HG02938 (cell line): Measurements from ENCODE around the gene GOLIM4.
"Not testable (repeated sequence)": the region's sequence is repeated elsewhere in the genome, so short reads cannot be mapped to it uniquely, and the experiment has no call there.

Source experiments
- ATAC-seq: cut with Tn5 transposase; IDR thresholded peaks from one replicate; pipeline ENCODE4 v1.9.1; 2021; ENCODE audit warnings: mild to moderate bottlenecking, moderate library complexity; ENCODE audit not compliant: unreplicated experiment

GOLIM4 gene

DNA sequence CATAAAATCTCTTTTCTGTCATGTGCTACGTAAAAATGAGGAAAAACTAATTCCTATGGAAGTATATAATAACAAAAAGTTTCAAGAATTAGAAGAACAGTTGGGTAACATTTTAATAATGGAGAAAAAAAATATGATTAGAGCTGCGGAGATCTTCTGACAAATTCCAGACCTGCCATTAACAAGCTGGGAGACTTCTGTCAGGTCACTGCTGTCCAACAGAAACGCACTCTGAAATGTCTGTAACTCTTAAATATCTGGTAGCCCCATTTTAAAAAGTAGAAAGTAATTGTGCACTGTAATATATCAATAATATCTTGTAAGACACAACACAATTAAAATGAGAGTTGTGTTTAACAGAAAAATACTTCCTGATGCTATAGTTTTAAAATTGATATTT is 15.7 kb downstream of the GOLIM4 start:
- no peak for ATAC-seq

DNA sequence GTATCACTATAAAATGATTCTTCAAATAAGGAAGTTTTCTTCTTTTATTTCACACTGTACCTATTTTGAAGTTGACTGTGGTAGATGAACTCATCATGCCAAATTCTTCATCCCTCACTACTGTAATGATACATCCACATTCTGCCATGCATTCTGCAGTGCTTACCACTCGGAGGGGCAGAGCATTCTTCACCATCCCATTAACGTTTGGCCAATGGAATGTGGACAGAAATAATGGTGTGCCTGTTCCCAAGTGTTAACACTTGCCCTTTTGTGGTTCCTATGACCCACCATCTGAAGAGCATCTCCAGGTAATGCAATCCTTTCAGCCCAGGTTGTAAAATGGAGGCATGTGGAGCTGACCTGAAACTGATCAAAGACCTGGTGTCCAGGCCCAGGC is 18.6 kb downstream of the GOLIM4 start:
- ATAC-seq: no peak

DNA sequence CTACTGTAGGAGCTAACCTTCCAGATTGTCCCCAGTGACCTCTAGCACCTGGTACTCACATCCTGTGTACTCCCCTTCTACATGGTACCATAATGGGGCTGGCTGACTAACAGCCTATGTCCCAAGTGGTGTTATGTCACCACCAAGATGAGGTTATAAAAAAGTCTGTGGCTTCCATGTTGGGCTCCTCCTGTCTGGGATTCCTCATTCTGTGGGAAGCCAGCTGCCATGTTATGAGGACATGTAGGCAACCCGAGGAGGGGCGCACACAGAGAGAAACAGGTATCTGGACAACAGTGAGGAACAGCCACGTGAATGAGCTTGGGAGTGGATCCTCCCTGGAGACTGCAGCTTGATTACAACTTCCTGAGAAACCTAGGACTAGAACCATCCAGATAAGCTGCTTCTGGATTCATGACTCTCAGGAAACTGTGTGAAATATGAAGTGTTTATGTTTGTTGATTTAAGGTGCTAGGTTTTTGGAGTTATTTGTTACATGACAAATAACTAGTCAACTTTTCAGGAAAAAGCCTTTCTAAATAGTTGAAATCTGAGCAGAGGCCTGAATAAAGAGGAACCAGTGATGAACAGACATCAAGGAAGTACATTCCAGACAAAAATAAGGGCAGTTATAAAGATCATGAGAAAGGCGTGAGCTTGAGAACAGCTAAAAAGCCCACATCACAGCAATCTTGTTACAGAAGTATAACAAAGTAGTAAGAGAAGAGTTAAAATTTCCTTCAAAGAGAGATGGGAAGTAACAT is 21.7 kb downstream of the GOLIM4 start:
- no peak for ATAC-seq

DNA sequence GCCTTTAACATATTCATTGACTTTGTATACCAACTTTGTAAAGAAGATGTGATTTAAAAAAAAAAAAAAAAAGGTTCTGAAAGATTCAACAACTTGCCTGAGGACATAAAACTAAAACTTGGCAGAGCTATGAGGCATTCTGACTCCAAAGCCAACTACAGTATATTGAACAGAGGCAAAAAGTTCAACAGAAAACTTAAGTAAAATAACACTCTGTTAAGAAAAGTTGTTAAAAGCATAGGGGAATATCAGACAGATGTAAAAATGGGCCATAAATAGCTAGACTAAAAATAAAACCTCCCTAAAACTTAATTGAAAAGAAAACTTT is 23.4 kb downstream of the GOLIM4 start:
- ATAC-seq: no peak

DNA sequence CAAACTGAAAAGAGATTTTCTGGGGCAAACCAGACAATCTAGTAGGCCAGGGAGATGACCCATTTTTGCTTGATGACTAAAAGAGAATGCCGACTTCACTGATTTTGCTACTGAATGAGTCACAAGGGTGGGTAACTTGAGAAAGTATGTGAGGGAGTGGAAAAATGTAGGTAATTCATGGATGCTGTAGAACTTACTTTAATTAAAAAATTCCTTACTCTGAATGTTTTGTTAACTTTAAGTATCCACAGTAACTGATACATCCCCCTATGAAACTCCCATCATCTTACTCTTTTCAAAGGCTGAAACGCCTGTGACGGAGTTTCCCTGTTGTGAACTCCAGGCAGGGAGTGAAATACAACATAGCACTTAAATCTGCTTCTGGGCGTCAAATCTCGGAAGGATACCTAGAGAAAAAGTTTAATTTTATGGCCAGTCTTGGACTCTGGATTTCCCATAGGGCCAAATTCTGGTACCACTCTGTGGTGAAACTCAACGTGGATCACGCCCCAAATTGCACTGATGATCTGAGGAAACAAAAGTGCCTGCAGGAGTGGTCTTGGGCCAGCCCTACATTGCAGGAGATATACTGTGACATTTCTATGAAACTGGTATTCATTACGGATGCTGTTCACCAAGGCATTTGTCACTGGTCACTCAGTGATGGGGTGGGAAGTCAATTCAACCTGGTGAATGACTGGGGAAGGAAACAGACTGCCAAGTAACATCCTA is 24.0 kb downstream of the GOLIM4 start:
- ATAC-seq: no peak

DNA sequence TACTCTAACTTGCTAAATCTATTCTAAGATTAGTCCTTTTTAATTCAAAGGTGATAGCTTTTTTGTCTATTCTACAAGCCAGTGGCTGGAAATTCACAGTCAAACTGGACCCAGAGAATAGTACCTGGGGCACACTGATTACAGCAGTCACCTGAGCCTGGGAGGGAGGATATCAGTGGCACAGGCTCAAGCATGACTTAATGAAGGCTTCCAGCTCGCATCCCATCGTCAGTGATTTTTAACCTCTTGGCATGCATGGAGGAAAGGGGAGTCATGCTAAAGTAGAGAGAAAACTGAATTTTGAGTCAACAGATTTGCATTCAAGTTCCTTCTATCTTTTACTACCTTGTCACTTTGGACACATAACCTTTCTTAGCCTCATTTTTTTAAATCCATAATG is 24.8 kb downstream of the GOLIM4 start:
- no peak for ATAC-seq

DNA sequence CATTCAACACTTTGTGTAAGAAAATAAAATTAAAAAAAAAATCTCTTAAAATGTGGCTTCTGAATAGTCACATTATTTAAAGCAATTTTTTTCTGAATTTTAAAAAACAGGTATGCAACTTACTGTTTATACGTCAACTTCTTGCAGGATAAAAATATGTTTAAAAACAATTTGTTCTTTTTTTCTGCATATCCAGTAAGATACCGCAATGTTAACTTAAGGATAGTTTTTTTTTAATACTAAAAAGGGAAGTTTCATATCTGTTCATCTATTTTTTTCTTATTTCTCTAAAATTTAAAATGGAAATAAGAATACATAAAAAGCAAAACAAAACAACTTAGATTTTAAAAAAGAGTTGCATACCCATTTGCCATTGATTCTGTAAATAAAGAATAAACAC is 27.4 kb downstream of the GOLIM4 start:
- ATAC-seq: no peak

DNA sequence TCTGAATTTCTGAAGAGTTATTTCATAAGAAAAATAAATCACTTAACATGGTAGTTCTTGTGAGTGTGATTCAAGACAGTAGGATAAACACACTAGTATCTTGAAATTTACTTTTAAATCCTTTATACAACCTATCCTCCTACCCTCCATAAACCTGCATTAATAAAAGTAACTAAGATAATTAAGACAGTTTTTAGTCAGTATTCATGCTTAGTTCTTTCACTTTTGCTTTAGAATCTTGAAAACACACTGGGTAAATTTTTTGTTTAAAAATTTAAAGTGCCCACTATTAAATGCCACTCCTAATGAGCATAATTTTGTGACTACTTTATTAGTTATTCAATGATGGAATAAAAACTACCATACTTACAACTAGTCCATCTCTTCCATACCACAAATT is 28.8 kb downstream of the GOLIM4 start:
- no peak for ATAC-seq

DNA sequence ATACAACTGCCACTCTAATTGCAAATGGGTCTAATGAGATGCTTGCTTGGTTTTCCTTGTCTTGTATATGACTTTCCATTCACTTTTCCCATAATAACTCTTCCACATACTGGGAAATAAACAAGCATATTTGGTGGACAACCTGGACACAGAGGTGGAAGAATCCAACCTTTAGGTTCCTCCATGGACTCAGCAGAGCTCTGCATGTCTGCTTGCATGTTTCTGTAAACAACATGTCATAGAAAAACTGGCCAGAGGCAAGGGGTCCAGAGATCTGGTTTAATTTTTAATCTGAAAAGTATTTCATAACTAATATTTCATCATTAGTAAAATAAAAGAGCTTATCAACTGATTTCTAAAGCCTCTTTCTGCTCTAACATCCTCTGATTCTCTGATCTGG is 30.2 kb downstream of the GOLIM4 start:
- no peak for ATAC-seq

DNA sequence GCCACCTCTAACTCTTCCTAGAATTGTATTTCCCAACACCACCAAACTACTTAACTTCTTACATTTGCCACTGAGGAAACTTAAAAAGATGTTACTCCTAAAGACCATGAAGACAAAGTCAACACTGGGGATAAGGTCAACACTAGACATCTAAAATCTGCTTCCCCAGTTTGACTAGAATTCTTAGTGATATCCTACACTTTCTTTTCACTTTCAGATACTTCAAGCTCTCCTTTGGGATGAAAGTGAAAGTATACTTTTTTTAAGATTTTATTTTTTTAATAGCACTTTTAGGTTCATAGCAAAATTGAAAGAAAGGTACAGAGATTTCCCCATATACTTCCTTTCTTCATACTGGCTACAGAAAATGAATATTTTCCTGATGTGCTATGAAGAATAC is 32.6 kb downstream of the GOLIM4 start:
- no peak for ATAC-seq

DNA sequence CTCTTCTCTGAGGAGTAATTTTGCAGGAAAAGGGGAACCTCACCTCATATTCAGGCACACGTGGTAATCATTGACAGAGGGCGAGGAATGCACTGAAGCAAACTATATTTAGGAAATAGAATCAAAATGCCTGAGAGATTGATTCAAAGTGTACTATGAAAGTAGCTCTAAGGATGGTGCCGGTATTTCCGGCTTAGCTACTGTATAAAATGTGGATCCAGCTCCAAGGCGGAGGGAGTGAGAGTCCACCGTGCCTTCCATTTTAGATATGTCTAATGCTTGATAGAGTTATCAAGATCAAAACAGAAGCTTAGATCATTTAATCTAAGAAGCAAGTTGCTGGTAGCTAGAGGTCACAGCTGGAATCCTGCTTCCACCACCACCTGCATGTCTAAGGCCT is 33.0 kb downstream of the GOLIM4 start:
- no peak for ATAC-seq

DNA sequence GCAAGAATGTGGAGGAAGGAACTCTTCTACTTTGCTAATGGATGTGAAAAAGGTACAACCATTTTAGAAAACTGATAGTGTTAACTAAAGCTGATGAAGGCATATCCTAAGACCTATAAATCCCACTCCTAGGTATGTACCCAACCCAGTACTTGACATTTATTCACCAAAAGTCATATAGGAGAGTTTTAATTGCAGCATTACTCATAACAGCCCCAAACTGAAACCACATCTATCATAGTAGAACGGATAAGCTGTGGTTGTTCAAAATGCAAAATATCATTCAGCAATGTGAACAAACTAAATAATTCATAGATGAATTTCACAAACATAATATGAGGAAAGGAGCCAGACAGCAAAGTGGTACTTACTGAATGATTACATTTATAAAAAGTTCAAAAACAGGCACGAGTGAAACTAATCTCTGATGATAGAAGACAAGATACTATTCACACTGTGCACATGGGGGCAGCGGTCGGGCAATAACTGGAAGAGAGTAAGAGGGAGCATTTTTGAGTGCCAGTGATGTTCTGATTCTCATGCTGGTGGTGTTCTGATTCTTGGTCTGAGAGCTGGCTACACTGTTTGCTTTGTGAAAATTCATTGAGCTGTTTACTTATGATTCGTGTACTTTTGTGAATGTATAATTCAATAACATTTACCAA is 34.3 kb downstream of the GOLIM4 start:
- ATAC-seq: peak; percentile 97

DNA sequence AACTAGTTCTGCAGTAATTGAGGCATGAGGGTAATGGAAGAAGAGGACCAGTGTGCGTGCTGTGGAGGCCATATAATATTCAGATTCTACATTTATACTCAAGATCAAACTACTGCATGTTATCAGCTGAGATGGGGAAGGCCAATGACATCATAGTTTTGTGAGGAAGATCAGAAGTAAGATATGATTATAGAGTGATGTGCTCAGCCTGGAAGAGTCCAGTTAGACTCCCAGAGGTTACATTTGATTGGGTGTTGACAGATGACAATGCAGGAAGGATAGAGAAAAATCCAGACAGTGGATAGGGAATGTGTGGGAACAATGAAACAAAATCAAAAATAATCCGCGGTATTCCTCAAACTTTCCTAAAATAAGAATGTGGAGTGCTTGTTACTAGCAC is 35.4 kb downstream of the GOLIM4 start:
- ATAC-seq: no peak

DNA sequence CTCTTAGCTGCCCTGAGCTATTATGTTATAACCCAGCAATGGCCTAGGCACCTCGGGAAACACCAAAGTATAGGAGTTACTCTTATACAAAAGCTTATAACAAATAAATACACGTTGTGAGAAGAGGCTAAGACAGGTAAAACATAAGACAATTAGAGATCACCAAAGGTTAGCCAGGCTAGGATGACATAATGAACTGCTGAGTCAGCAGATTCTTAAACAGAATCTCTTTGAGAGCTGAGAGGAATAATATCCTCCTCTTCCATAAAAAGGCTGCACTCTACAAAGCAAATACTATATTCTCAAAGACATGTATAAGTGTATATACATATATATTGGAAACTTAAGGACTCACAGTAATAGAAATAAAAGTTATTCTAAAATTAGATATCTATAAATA is 37.2 kb downstream of the GOLIM4 start:
- no peak for ATAC-seq

DNA sequence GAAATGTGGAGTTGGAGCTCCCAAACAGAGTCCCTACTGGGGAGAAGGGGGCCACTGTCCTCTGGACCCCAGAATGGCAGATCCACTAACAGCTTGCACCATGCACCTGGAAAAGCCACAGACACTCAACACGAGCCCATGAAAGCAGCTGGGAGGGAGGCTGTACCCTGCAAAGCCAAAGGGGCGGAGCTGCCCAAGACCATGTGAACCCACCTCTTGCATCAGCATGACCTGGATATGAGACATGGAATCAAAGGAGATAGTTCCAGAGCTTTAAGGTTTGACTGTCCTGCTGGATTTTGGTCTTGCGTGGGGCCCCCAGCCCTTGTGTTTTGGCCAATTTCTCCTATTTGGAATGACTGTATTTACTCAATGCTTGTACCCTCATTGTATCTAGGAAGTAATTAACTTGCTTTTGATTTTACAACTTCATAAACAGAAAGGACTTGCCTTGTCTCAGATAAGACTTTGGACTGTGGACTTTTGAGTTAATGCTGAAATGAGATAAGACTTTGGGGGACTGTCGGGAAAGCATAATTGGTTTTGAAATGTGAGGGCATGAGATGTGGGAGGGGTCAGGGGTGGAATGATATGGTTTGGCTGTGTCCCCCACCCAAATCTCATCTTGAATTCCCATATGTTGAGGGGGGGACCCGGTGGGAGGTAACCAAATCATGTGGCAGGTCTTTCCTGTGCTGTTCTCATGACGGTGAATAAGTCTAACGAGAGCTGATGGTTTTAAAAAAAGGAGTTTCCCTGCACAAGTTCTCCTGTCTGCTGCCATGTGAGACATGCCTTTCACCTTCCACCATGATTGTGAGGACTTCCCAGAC is 39.1 kb downstream of the GOLIM4 start:
- ATAC-seq: not testable (repeated sequence)

DNA sequence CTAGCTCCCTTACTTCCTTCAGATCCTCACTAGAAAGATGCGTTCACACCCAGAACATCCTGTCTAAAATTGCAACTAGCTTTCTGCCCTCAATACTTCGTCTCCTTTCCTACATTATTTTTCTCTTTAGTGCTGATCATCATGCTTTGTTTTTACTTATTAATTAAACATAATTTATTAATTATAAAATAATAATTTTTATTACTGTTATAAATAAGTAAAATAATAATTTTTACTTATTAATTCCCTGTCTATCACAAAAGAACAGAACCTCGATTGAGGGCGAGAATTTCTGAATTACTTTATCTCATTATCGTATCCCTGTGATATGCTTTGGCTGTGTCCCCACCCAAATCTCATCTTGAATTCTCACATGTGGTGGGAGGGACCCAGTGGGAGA is 41.3 kb downstream of the GOLIM4 start:
- no peak for ATAC-seq

DNA sequence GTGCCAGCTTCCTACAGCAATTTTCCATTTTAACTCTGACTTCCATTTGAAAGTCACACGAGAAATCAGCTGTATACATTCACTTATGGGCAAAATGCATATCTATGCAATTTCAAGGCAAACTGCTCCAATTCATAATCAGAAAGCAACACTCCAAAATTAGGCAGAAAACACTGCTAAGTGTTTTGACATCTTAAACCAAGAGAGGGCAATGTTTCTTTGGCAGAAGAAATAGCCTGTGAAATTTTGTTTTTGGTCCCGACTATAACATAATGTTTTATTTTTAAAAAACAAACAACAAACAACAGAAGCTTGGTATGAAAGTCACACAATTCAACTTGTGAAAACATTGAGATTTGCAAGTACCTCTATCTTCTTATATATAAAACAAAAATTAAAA is 42.6 kb downstream of the GOLIM4 start:
- no peak for ATAC-seq

DNA sequence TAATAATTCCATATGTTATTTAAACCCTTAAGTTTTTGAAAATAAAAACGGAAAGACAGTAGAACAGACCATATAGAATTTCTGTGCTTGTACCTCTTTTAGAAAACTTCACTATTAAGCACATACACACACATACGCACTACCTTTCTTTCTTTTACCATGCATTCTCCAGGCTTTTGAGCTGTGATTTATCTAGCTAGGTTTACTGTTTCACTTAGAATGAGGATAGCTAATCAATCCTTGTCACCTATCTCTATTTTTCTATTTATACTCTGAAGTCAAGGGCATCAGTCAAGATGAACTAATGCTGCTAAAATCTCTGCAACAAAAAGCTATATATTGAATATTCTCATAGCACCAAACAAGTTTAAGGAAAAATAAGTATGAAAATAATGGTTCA is 43.2 kb downstream of the GOLIM4 start:
- ATAC-seq: no peak

DNA sequence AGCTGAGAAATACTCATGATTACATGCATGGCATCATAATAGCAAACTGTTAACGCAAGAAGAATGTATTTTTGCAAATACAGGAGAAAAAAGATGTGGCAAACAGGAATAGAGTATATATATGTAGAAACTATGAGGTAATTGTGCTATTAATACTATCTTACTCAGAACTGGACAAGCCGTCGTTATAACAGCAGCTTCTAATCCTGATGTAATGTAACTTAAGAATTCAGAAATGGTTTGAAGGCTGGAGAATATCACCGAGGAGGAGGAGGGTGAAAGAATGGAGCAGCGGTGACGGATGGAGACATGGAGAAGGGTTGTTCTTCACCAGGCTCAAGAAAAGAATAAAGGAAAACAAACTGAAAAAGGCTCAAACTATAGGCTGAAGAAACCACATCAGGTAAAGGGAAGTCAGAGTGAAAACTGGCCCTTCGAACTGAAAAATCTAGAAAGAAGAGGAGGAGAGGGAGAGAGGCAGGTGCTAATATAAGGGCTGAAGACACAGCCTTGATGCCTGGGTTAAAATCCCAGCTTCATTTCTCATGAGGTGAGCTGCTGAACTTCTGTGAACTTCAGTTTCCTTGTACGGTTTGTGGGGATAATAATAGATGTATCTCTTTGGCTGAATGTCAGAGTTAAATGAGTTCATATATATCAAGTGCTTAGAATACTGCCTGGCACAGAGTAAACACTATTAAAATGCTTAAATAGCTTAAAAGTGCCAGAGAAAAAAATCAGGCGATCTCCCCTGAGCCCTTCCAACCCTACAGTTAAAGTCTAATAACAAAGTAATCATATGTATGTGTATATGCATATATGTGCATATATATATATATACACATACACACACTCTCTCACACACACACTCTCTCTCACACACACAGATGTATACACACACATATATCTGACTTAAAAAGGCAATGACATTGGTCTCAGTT is 43.9 kb downstream of the GOLIM4 start:
- peak; percentile 73 for ATAC-seq

DNA sequence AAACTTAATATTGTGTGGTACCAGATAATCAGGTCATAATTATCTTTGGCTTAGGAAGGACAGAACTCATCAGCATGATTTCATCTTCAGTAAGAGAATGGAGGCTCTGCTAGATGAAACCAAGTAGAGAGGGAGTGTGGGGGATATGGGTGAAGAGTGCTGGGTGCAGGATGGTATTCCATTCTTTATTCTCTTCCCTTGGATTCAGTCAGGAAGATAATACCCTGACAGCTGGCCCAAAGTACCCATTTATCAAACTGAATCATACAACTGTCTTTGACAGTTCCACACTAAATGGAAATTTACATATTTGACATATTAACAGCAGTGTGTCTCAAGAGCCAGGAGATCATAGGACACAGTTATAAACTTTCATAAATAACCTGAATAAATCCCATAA is 44.7 kb downstream of the GOLIM4 start:
- ATAC-seq: no peak
